GM18499 (cell line): ENCODE measurements around the gene RAB5B.
"Not testable (repeated sequence)": the region's sequence is repeated elsewhere in the genome, so short reads cannot be mapped to it uniquely, and the experiment has no call there.

Source experiments
- ATAC-seq: cut with Tn5 transposase; IDR thresholded peaks from one replicate; pipeline ENCODE4 v1.9.1; 2021; ENCODE audit warnings: moderate number of reproducible peaks; ENCODE audit not compliant: insufficient read depth, unreplicated experiment

RAB5B gene

GRCh38 chr12:55981882-55982281 lies 8.0 kb downstream of the RAB5B start:
- not testable (repeated sequence) for ATAC-seq

- ATAC-seq = peak; percentile 90
Measured at GRCh38 chr12:55982319-55982936, 8.6 kb downstream of the RAB5B start.

DNA sequence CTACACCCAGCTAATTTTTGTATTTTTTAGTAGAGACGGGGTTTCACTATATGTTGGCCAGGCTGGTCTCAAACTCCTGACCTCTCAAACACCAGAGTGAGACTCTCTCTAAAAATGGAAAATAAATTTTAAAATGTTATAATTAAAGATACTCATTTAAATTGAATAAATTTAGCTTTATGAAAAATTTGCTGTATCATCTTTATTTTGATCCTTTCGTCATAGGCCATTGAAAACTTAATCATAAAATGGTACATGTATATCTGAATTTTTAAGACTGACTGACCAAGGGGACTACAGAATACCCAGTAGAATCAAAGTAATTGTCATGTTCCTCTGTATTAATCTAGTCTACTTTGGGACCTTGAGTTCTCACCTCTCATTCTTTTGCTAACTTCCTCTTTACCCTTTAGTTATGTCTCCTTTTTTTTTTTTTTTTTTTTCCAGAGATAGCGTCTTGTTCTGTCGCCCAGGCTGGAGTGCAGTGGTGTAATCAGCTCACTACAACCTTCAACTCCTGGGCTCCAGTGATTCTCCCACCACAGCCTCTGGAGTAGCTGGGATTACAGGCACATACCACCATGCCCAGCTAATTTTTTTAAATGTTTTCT lies 9.5 kb downstream of the RAB5B start:
- ATAC-seq = no peak

DNA sequence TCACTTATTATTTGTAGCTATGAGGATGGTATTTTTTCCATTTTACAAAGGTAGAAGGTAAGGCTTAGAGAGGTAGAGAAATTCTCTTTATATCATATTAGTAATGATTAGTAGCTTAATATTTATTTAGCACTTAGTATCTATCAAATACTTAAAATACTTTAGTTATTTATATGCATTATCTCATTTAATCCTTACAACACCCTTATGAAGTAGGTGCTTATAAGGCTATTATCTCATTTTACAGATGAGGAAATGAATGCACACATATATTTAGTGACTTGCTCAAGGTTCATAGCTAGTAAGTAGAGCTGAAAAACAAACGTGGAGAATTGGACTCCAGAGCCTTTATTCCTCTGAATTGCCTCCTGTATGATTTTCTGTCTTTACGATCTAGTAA lies 11.0 kb downstream of the RAB5B start:
- ATAC-seq = no peak

- no peak for ATAC-seq
Measured at GRCh38 chr12:55985341-55985740, 11.5 kb downstream of the RAB5B start.

- not testable (repeated sequence) for ATAC-seq
Measured at GRCh38 chr12:55985976-55986375, 12.1 kb downstream of the RAB5B start.

DNA sequence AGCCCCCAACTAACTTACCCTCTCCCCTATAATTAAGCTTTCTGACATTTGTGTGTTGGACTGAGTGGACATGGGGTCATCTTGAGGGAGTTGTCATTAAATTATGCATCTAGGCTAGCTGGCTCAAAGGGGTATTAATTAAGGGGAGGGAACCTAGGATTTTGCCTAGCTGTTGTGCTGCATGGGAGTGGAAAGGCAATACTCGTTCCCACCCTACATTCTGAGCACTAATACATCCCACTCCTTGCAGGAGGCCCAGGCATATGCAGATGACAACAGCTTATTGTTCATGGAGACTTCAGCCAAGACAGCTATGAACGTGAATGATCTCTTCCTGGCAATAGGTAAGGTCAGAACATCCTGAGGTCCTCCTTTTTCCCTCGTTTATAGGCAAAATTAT lies 17.2 kb downstream of the RAB5B start:
- ATAC-seq = no peak

DNA sequence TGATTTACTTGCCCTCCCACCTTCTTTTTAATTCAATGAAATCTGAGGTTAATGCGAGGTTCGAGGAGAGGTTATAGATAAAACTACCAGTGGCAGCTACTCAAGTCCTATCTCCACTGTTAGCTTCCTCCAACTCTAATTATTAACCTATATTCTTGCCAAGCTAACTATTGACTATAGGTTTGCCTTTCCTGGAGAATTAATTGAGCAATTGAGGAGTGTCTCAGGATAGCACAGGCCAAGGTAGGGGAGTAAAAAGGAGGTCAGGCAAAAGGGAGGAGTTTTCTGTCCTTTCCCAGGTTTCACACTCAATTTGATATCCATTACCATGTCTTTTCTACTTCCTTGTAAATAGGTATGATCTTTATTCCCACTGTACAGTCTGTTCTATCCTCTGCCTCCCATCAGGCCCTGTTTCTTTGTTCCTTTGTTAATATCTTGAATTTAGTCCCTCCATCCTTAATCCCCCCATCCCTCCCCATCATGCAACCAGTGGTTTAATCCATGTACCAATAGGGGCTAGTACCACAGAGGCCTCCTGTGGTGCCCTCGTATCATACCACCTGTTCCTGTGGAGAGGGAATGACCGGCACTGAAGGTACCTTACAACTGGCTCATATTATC lies 19.5 kb downstream of the RAB5B start:
- ATAC-seq = no peak

- no peak for ATAC-seq
Measured at GRCh38 chr12:55995366-55995765, 21.5 kb downstream of the RAB5B start.

- no peak for ATAC-seq
Measured at GRCh38 chr12:55996201-55996714, 22.4 kb downstream of the RAB5B start.

GRCh38 chr12:55996715-55997534 lies 23.0 kb downstream of the RAB5B start, which contains the start of gene SUOX:
TSS of gene SUOX (plus strand) at chr12:55997276. CDS start at chr12:56002222, 4,946 bp downstream.
- ATAC-seq = peak; percentile 89

DNA sequence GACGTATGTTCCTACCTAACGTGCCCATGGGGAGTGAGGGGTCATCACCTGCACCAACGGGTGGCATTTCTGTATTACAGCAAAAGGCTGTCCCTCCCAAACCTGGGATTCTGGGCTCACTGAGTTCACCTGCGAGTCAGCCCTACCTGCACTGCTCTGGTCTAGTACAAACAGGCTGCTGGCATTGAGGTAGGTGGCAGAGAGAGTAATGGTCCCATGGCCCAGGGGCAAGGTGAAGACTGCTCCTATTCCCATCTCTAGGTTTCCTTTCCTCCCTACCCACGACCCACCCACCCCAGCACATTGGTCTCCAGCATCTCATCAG lies 23.6 kb downstream of the RAB5B start:
- ATAC-seq = no peak

GRCh38 chr12:55999522-55999921 lies 25.6 kb downstream of the RAB5B start:
- ATAC-seq = not testable (repeated sequence)

DNA sequence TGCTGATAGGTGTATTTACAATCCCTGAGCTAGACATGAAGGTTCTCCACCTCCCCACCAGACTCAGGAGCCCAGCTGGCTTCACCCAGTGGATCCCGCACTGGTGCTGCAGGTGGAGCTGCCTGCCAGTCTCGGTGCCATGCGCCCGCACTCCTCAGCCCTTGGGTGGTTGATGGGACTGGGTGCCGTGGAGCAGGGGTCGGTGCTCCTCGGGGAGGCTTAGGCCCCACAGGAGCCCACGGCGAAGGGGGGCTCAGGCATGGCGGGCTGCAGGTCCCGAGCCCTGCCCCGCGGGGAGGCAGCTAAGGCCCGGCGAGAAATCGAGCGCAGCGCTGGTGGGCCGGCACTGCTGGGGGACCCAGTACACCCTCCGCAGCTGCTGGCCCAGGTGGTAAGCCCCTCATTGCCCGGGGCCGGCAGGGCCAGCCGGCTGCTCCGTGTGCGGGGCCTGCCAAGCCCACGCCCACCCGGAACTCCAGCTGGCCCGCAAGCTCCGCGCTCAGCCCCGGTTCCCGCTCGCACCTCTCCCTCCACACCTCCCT lies 26.2 kb downstream of the RAB5B start:
- ATAC-seq = not testable (repeated sequence)

DNA sequence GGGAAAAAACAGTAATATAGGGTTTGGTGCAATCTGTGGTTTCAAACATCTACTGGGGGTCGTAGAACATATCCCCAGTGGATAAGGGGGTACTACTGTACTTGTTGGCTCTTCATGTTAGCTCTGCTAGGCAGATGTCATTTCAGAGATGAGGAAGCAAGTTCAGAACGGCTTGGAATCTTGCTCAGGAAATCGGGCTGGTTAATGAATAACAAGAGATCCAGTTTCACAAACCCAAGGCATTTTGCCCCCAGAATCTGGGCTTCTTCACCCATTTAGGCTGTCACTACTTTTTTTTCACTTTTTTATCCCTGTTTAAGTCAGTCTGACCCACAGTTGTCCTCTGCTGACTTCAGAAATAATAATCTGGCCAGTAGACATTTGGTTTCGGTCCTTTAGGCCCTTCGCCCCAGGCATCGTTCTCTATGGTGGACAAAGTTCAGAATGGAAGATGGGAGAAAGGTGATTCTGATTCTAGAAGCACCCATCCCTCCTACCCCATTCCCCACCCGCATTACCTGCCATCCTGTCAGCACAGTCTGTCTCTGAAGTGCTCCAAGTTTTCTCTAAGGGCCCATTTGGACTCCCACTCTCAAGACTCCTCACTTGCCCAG lies 27.7 kb downstream of the RAB5B start:
- ATAC-seq = no peak

GRCh38 chr12:56003376-56003775 lies 29.5 kb downstream of the RAB5B start:
- ATAC-seq = not testable (repeated sequence)

- no peak for ATAC-seq
Measured at GRCh38 chr12:56004211-56004610, 30.3 kb downstream of the RAB5B start.

GRCh38 chr12:56007564-56008559 lies 34.0 kb downstream of the RAB5B start:
- no peak for ATAC-seq

DNA sequence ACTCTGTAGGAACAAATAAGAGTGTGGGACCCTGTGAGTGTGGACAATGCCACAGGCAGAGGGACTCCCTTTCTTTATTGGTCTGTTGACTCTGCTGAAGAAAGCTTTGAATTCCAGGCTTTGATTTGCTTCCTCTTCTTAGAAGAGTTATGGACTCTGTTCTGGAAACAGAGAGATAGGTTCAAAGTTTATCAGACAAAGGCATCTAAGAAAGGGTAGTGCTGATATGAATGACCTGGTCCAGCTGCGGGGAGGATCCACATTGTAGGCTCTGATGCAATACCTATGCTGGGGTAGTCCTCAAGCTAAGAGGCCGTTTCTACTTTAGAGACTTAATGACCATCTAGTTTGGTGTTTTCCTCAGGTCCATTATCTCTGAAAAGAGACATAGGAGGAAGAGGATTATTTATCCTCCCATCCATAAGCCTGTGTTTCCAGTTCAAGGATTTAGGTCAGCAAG lies 36.3 kb downstream of the RAB5B start:
- no peak for ATAC-seq
